Activated effector memory CD4-positive, alpha-beta T cell treated with anti-CD3 and anti-CD28 coated beads, Interleukin-2, amount 50 U/mL, for 16 hours (primary cell): ENCODE results near the gene CNTNAP2.

ENCODE experiments used
- DNase-seq: peaks from one replicate; pipeline ENCODE4 v3.0.0-alpha.2; 2020

CNTNAP2 gene

DNA sequence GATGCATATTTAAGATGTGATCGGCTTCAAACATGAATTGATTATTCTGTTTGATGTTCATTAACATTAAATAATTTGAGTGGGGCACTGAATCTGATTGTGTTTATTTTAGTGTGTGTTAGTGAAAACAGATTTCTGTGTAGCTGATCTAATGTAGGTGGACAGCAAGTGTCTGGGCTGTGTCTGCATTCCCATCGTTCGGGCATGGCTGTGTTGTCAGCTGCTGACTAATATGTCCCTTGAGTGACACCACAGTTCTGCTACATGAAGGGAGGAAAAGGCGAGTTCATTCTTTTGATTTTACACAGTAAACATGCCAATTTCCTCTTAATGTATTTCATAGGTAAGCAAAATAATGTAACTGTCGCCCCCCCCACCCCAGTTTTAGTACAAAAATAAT is 203.0 kb downstream of the CNTNAP2 start:
- no peak for DNase-seq

DNA sequence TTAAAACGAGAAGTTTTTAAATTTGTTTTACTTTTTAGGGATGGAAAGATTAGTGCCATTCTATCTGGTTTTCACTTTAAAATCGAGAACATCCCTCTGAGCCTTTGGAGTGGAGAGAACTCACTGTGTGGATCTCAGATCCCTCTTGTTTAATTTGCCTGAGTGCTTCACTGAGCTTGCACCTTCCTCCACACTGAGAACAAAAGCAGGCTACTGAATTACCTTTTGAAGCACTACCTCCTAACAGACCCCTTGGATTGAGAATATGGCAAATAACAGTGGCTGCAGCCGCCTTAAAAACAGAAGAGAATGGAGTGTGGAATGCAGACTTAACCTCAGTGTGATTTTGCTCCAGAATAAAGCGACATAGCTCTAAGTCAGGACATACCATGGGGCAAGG is 204.7 kb downstream of the CNTNAP2 start:
- DNase-seq: no peak

- DNase-seq: no peak
These were observed 214.8 kb downstream of the CNTNAP2 start for GRCh38 chr7:146331369-146331768.

- no peak for DNase-seq
These were observed 228.7 kb downstream of the CNTNAP2 start for GRCh38 chr7:146345251-146345650.

- DNase-seq: no peak
These were observed 229.5 kb downstream of the CNTNAP2 start for GRCh38 chr7:146346096-146346495.

GRCh38 chr7:146355216-146355615 is 238.6 kb downstream of the CNTNAP2 start:
- DNase-seq: no peak

- no peak for DNase-seq
These were observed 242.6 kb downstream of the CNTNAP2 start for GRCh38 chr7:146359176-146359575.

GRCh38 chr7:146366938-146367337 is 250.3 kb downstream of the CNTNAP2 start:
- no peak for DNase-seq

DNA sequence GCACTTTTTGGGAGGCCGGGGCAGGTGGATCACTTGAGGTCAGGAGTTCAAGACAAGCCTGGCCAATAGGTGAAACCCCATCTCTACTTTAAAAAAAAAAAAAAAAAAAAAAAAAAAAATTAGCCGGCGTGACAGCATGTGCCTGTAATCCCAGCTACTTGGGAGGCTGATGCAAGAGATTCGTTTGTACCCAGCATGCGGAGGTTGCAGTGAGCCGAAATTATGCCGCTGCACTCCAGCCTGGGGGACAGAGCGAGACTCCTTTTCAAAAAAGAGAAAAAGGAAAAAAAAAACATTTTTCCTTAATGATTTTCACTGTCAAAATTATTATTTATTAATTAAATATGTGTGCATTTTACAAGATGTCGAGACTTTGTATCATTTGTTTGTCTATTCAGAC is 253.6 kb downstream of the CNTNAP2 start:
- DNase-seq: no peak

DNA sequence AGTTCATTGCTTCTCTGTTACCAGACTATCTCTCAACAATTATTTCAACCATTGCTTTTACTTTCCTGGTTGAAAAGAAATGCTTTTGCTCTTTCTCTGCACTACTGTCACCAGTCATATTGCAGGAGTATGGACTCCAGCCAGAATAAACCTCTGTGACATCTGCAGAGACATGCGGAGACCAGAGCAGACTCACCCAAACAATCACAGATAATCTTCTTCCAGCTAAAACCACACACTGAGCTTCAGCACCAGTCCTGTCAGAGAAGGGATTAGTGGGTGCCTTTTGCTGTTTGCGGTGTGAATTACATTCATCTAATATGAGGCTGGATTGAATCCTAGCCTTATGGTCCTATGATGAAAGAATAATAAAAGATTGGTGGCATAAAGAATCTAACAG is 258.6 kb downstream of the CNTNAP2 start:
- no peak for DNase-seq

DNA sequence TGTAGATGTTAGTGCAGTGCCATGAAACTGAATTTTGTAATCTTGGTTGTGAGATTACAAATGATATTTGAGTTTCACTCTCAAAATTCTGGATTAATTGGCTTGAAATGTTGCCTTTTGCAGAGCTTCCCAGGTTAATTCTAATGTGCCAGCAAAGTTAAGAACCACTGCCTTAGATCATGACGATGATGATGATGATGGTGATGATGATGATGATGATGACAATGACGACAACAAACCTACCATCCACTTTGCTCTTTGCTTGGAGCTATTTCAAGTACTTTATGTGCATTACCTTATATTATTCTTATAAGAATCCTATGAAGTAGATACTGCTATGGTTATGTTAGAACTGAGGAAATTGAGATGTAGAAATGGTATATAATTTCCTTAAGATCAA is 261.6 kb downstream of the CNTNAP2 start:
- DNase-seq: no peak

DNA sequence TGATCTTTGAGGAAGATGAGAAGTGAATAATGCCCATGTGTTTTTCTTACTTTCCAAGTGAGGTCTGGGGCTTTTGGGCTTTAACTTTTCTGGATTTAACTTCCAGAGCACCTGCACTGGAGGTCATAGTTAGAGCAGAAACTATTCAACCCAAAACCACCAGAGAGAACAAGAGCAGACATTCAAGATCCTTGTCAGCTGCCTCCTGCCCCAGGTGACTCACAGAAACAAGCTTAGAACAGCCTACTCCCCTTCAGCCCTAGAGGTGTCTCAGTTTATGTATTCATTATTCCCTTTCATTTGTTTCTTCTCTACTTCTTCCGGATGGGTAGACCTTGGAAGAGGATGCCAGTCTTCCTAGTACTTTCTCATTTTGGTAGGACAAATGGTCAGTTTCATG is 270.5 kb downstream of the CNTNAP2 start:
- DNase-seq: no peak

DNA sequence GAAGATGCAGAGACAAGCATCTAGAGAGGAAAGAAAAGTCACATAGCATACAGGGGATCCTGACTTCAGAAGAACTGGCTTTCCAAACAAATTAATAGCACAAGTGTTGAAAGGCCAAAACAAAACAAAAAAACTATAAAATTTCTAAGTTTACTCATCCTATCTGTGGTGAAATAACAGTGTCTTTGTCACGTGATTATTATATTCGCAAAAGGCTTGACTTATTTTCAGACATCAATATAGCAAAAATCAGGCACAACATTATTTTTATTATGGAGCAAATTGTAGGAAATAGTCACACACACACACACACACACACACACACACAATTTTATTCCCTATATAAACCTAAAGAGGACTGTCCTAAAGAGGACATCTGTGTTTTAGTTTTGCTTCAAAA is 272.3 kb downstream of the CNTNAP2 start:
- DNase-seq: no peak

GRCh38 chr7:146393346-146393745 is 276.7 kb downstream of the CNTNAP2 start:
- no peak for DNase-seq

DNA sequence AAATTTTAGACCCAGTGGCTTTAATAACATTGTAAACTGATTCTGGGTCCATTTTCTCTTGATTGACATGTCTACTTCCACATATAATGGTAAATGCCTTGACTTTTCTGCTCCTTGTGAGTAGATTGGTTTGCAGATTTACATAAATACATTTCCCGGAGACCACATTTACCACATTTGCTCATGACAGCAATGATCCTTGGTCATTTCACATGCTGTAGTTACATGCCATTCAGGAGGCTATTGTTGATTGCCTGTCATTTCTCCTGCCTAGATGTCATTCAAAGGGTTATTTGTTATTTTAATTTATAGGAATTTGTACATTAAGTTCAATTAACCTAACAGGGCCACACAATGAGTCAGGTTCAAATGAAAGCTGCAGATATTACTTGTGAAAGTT is 280.5 kb downstream of the CNTNAP2 start:
- DNase-seq: no peak

- DNase-seq: no peak
These were observed 285.3 kb downstream of the CNTNAP2 start for GRCh38 chr7:146401939-146402338.

- DNase-seq: no peak
These were observed 289.1 kb downstream of the CNTNAP2 start for GRCh38 chr7:146405737-146406136.

DNA sequence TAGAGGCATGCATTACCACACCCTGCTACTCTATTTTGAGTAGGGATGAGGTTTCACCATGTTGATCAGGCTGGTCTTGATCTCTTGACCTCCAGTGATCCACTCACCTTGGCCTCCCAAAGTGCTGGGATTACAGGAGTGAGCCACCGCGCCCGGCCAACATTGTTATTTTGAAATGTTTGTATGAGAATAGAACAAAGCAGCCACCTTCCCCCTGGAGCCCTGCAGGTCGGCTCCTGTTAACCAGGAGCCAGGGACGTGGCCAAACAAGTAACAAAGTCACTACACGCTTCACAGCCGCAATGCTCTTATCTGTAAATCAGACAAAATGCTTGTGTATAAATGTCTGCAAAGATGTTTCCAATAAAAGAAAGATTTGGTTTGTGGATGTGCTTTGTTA is 295.4 kb downstream of the CNTNAP2 start:
- no peak for DNase-seq

DNA sequence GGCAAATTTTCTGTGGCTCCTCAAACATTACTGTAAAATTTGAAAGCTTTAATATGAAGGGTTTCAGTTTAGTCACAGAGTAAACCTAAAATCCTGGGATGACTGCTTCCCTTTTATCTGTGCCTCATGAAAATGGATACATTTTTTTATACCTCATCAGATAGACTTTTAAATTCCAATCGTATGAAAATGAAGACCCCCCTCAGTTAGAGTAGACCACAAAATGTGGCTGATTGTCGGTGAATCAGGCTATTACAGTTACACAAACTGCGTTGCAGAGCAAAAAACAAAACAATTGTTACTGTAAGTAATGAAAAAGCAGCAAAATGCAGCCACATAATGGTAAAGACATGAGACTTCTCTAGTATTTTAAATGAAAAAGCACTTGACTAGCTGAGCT is 296.2 kb downstream of the CNTNAP2 start:
- no peak for DNase-seq

- no peak for DNase-seq
These were observed 297.8 kb downstream of the CNTNAP2 start for GRCh38 chr7:146414373-146414772.

GRCh38 chr7:146414937-146415336 is 298.3 kb downstream of the CNTNAP2 start:
- no peak for DNase-seq

DNA sequence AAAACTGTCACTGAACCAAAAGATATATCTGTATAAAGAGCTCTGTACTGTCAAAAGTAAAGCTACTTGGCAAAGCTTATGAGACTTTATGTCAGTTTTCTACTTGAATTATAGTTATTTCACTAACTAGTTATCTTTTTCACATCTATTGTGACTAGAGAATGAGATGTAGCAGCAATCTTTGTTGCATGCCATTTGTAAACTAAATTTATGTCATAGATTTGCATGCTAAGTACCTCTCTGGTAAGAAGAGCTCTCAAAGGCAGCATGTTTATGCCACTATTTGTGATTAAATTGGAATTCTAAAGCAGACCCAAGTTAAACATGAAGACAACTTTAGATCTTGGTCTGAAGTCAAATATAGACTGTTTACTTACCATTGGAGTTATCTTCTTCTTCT is 300.6 kb downstream of the CNTNAP2 start:
- DNase-seq: no peak

- DNase-seq: no peak
These were observed 306.8 kb downstream of the CNTNAP2 start for GRCh38 chr7:146423446-146423845.

GRCh38 chr7:146424084-146424483 is 307.5 kb downstream of the CNTNAP2 start:
- no peak for DNase-seq

DNA sequence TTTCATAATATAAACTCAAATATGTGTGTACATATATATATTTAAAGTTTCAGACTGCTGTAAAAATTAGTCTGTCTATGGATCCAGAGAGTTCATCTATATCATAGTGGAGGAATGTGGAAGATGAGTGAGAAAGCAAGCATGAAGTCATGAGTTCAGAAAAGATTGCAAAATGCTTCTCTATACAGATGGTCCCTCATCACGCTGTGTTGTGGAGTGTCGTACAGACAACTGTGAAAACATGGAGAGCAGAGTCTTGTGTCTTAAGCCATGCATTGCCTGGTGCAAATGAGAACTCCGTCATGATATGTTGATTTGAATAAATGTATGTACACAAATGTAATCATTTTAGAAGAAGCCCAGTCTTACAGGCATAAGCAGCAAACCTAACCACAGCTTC is 316.9 kb downstream of the CNTNAP2 start:
- no peak for DNase-seq

GRCh38 chr7:146443102-146443501 is 326.5 kb downstream of the CNTNAP2 start:
- DNase-seq: no peak
